Cardiac fibroblast (primary cell): ENCODE results near the gene RPL32.
"Not testable (repeated sequence)": the region's sequence is repeated elsewhere in the genome, so short reads cannot be mapped to it uniquely, and the experiment has no call there.

Experiments used
- DNase-seq, 2 donors: peaks; one replicate each; pipeline versions ENCODE4 v3.0.0 to v3.0.0-alpha.2; 2010; ENCODE audit warnings: low read depth in 2 of 2
- H3K4me3 ChIP-seq, 2 donors: replicated peaks in 1 of 2; 1 replicate in 1 of 2; 2 replicates in 1 of 2; pipeline ENCODE4 v1.5.1; 2011; ENCODE audit warnings: low read depth in 2 of 2, low read length in 2 of 2, mild to moderate bottlenecking in 2 of 2, moderate library complexity in 1 of 2
- CTCF ChIP-seq: IDR thresholded peaks from one replicate; pipeline ENCODE4 v1.5.1; 2011; ENCODE audit warnings: low read depth, mild to moderate bottlenecking, low read length, inconsistent platforms

RPL32 gene

DNA sequence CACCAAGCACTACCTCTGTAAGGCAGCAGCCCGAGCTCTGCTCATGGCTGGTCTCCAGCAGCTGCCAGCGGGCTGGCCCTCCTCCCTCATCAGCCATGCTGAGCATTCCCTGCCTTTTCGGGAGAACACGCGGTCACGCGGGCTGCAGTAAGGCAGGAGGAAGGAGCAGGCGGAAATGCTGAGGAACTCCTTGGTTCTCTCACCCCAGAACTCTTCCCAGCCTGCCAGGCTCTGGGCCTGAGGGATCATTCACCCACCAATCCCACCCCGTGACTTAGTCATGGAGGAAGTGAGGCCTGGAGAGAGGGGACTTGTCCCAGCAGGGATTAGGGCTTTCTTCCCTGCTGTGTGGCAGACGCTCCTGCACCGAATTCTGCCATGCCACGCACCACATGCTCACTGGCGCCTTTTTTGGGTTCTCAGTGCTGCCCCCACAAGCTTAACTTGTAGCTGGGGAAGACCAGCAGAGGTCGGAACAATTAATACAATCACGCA, 42.9 kb upstream of the RPL32 start:
- no peak for TF ChIP-seq CTCF
- DNase-seq, result peak in 1 of 2 donors; percentile 32
- H3K4me3 ChIP-seq, result no peak overlapping the region

GRCh38 chr3:12882336-12883310, 41.3 kb upstream of the RPL32 start:
- no peak overlapping the region for H3K4me3 ChIP-seq
- TF ChIP-seq CTCF, result no peak
- DNase-seq, result no peak

DNA sequence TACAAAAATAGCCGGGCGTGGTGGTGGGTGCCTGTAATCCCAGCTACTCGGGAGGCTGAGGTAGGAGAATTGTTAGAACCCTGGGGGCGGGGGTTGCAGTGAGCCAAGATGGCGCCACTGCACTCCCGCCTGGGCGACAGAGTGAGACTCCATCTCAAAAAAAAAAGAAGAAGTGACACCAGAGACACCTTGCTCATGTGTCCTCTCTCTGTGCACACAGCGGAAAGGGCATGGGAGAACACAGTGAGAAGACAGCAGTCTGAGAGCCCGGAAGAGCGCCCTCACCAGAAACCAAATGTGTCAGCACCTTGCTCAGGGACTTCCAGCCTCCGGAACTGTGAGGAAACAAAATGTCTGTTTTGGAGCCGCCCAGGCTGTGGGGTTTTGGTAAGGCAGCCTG, 40.5 kb upstream of the RPL32 start:
- not testable (repeated sequence) for H3K4me3 ChIP-seq, DNase-seq

DNA sequence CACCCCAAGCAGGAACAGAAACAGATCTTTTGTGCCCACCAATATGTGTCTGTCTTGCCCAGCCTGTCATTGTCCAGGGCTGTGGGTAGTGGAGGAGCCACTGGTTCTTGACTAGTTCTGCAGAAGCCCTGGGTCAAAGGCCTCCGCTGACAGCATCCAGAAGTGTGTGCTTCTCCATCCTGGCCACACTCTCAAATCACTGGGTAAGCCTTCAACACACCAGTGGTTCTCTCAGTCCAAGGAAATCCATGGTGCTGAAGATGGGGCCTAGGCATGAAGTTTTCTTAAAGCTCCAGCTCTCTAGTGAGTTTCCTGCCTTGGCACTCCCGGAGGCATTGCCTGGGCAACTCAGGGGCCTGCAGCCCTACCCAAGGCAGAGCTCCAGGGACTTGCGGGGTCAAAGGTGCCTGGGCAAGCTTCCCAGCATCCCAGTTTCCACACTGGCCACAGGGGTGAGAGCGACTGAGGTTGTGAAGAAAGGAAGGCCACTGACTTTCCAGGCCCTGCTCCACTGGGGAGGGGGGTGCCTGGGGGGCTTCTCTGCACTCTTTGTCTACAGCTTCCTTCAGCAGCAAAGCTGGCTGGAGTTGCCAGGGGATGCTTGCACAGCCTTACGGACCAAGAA, 37.9 kb upstream of the RPL32 start:
- H3K4me3 ChIP-seq, result no peak overlapping the region
- TF ChIP-seq CTCF, result no peak
- no peak for DNase-seq

DNA sequence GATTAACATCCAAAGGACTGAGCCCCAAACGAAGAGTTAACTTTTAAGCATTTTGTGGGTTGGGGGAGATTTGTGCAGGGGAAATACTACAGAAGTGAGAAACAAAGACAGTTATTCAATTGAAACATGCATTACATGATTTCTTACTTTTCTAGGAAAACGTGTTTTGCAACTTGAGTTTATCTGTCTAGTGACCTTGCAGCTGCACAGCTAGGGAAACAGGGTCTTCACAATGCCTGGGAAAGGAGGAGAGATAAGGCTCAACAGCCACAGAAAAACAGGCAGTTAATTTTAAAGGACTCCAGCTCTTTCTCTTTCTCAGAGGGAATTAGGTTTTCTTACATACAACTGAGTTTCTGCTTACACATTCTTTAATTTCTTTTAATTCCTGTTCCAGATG, 37.4 kb upstream of the RPL32 start:
- DNase-seq, H3K4me3 ChIP-seq: not testable (repeated sequence)

GRCh38 chr3:12878141-12878574, 36.8 kb upstream of the RPL32 start:
- no peak for TF ChIP-seq CTCF
- no peak for DNase-seq
- no peak overlapping the region for H3K4me3 ChIP-seq

GRCh38 chr3:12877040-12877439, 35.7 kb upstream of the RPL32 start:
- no peak overlapping the region for H3K4me3 ChIP-seq
- no peak for DNase-seq
- TF ChIP-seq CTCF, result no peak
